CD14-positive monocyte (primary cell): ENCODE results near the gene ABL2. TPM values are rescaled to one million over a fixed set of nuclear protein-coding genes. Genes with fewer than 3 reads are reported as not detected.

Experiments
- DNase-seq, 3 donors: peaks; one replicate each; pipeline ENCODE4 v3.0.0-alpha.2; 2011 to 2022
- H2AFZ ChIP-seq: 2 replicates; pipeline ENCODE4 v1.6.0; 2012; ENCODE audit warnings: mild to moderate bottlenecking, low read depth, low read length, inconsistent platforms; ENCODE audit not compliant: insufficient read depth, poor library complexity, severe bottlenecking
- H3K27ac ChIP-seq, 2 donors: 1 replicate in 1 of 2; 2 replicates in 1 of 2; pipeline ENCODE4 v1.5.1; 2012 to 2013; ENCODE audit warnings: low read length in 2 of 2, control low read depth in 1 of 2, inconsistent platforms in 1 of 2, low read depth in 1 of 2, mild to moderate bottlenecking in 1 of 2
- H3K27me3 ChIP-seq, 2 donors: one replicate each; pipeline versions ENCODE4 v1.6.0 to v1.6.1; 2011 to 2013; ENCODE audit warnings: low read length in 2 of 2; ENCODE audit not compliant: control insufficient read depth in 2 of 2, insufficient read depth in 2 of 2
- H3K36me3 ChIP-seq, 2 donors: replicated peaks in 1 of 2; 1 replicate in 1 of 2; 2 replicates in 1 of 2; pipeline versions ENCODE4 v1.5.1 to v1.6.1; 2012 to 2013; ENCODE audit warnings: low read length in 2 of 2, control low read depth in 1 of 2, inconsistent platforms in 1 of 2, mild to moderate bottlenecking in 1 of 2; ENCODE audit not compliant: insufficient read depth in 2 of 2, control insufficient read depth in 1 of 2
- H3K4me1 ChIP-seq, 2 donors: 1 replicate in 1 of 2; 2 replicates in 1 of 2; pipeline versions ENCODE4 v1.5.1 to v1.6.1; 2012 to 2013; ENCODE audit warnings: low read length in 2 of 2, control low read depth in 1 of 2, inconsistent platforms in 1 of 2, mild to moderate bottlenecking in 1 of 2, moderate library complexity in 1 of 2; ENCODE audit not compliant: insufficient read depth in 2 of 2, control insufficient read depth in 1 of 2
- H3K4me2 ChIP-seq: replicated peaks from 2 replicates; pipeline ENCODE3; 2012; ENCODE audit warnings: low read length, moderate library complexity, mild to moderate bottlenecking; ENCODE audit not compliant: poor library complexity, severe bottlenecking; ENCODE audit errors: extremely low read depth
- H3K4me3 ChIP-seq, 3 experiments: fragments of 200-600 bp in 1 of 3; sonication (generic) in 1 of 3; replicated peaks in 1 of 3; 1 replicate in 2 of 3; 2 replicates in 1 of 3; pipeline ENCODE4 v1.5.1; 2011 to 2013; ENCODE audit warnings: low read length in 3 of 3, mild to moderate bottlenecking in 3 of 3, control low read depth in 2 of 3, low read depth in 2 of 3, inconsistent platforms in 1 of 3, moderate library complexity in 1 of 3
- H3K79me2 ChIP-seq: 2 replicates; pipeline ENCODE4 v1.6.0; 2012; ENCODE audit warnings: mild to moderate bottlenecking, control low read depth, inconsistent platforms, low read length, moderate library complexity; ENCODE audit not compliant: insufficient read depth
- H3K9ac ChIP-seq: 2 replicates; pipeline ENCODE4 v1.6.0; 2017; ENCODE audit warnings: low read length, mild to moderate bottlenecking; ENCODE audit not compliant: insufficient read depth, poor library complexity, severe bottlenecking
- H3K9me3 ChIP-seq, 2 donors: replicated peaks in 1 of 2; 1 replicate in 1 of 2; 2 replicates in 1 of 2; pipeline versions ENCODE4 v1.5.1 to v1.6.1; 2012 to 2013; ENCODE audit warnings: low read length in 2 of 2, control low read depth in 1 of 2; ENCODE audit not compliant: control insufficient read depth in 1 of 2, insufficient read depth in 1 of 2
- H4K20me1 ChIP-seq: 2 replicates; pipeline ENCODE4 v1.6.0; 2012; ENCODE audit warnings: mild to moderate bottlenecking, low read length, control low read depth, moderate library complexity; ENCODE audit not compliant: insufficient read depth
- H3K27ac Mint-ChIP-seq, 7 donors: one replicate each; pipeline ENCODE4 v1.8.0; 2020; ENCODE audit warnings: mild to moderate bottlenecking in 7 of 7, mixed read lengths in 7 of 7, moderate library complexity in 6 of 7, inconsistent platforms in 2 of 7
- H3K27me3 Mint-ChIP-seq, 3 donors: one replicate each; pipeline ENCODE4 v1.8.0; 2021 to 2022; ENCODE audit warnings: low read depth in 3 of 3, mild to moderate bottlenecking in 3 of 3, mixed read lengths in 3 of 3, moderate library complexity in 3 of 3, inconsistent platforms in 1 of 3
- H3K36me3 Mint-ChIP-seq, 2 donors: one replicate each; pipeline ENCODE4 v1.8.0; 2020; ENCODE audit warnings: mixed read lengths in 2 of 2, inconsistent platforms in 1 of 2, mild to moderate bottlenecking in 1 of 2
- H3K4me1 Mint-ChIP-seq: one replicate; pipeline ENCODE4 v1.8.0; 2020; ENCODE audit warnings: mild to moderate bottlenecking, mixed read lengths
- H3K4me3 Mint-ChIP-seq, 2 donors: one replicate each; pipeline ENCODE4 v1.8.0; 2020; ENCODE audit warnings: mild to moderate bottlenecking in 2 of 2, mixed read lengths in 2 of 2, moderate library complexity in 1 of 2
- H3K9me3 Mint-ChIP-seq, 7 donors: one replicate each; pipeline ENCODE4 v1.8.0; 2020 to 2022; ENCODE audit warnings: mixed read lengths in 7 of 7, mild to moderate bottlenecking in 6 of 7, moderate library complexity in 6 of 7, inconsistent platforms in 2 of 7
- CTCF ChIP-seq: fragments of 200-600 bp; IDR thresholded peaks from one replicate; pipeline ENCODE4 v1.8.0; 2022; ENCODE audit warnings: antibody characterized with exemption, mild to moderate bottlenecking
- WGBS: methylation state at CpG from one replicate; pipeline ENCODE4 v1.1.5; 2013; ENCODE audit warnings: missing lambda C conversion rate; ENCODE audit not compliant: insufficient coverage; 5-methylcytosine and 5-hydroxymethylcytosine counted together
- intact Hi-C, 2 donors: fragments of 100-400 bp; cut with micrococcal nuclease; formaldehyde crosslinking; loops; one replicate each; pipeline versions ENCODE4 v1.15.0 to v1.15.1; 2023
- polyA plus RNA-seq, 3 donors: library from polyadenylated mRNA; depleted of rRNA in 1 of 3; unstranded in 2 of 3; stranded (reverse) in 1 of 3; fragments of 300-500 nt in 2 of 3; fragments of >200 nt in 1 of 3; fragmentation: Illumina TruSeq in 2 of 3; gene quantifications; 1 replicate in 2 of 3; 2 replicates in 1 of 3; pipeline ENCODE4 v1.2.3, GENCODE V29; 2012 to 2021

Gene ABL2
- polyA plus RNA-seq, 3 donors: 0.20 to 2.1 (median 1.4) TPM

GRCh38 chr1:179090923-179091322, 138.6 kb downstream of the ABL2 start:
- Mint-ChIP-seq H3K4me1 (peaks cover 37% of the 10 kb centered on the region), H3K9me3 (no peaks in the 10 kb centered on the region), H3K27ac (peak overlapping the region in 5 of 7 donors; percentile 53 to 81 (median 57)), H3K4me3 (no peak overlapping the region), H3K27me3 (peaks cover 0 to 1% (median 1%) of the 10 kb centered on the region in 3 donors), H3K36me3 (peaks cover 57 to 90% of the 10 kb centered on the region in 2 donors)
- intact Hi-C loops: no loop called here
- H3K79me2 ChIP-seq: peaks cover 25% of the 10 kb centered on the region
- H3K4me2 ChIP-seq: no peak overlapping the region
- TF ChIP-seq CTCF: no peak
- no peak overlapping the region for H3K4me3 ChIP-seq
- peak overlapping the region in 1 of 2 donors; percentile 62 for H3K27ac ChIP-seq
- WGBS: 95% methylated on average over 2 of the region's 4 CpGs
- no peaks in the 10 kb centered on the region for H3K27me3 ChIP-seq
- H3K4me1 ChIP-seq: peaks cover 36 to 41% of the 10 kb centered on the region in 2 donors
- H4K20me1 ChIP-seq: peaks cover 32% of the 10 kb centered on the region
- H2AFZ ChIP-seq: no peak overlapping the region
- no peaks in the 10 kb centered on the region for H3K9me3 ChIP-seq
- no peak for DNase-seq
- H3K9ac ChIP-seq: no peak overlapping the region
- H3K36me3 ChIP-seq: peaks cover 67 to 81% of the 10 kb centered on the region in 2 donors

- H3K9me3 Mint-ChIP-seq: no peaks in the 10 kb centered on the region
- no peaks in the 10 kb centered on the region for H3K27me3 ChIP-seq
Measured at GRCh38 chr1:179090522-179090921, 139.0 kb downstream of the ABL2 start.

More at GRCh38 chr1:179090522-179090921, 139.0 kb downstream of the ABL2 start:
- Histone ChIP-seq H3K9me3 (no peaks in the 10 kb centered on the region), H3K4me2 (no peak overlapping the region), H4K20me1 (peaks cover 32% of the 10 kb centered on the region), H3K4me1 (peaks cover 36 to 41% of the 10 kb centered on the region in 2 donors), H3K36me3 (peaks cover 67 to 81% of the 10 kb centered on the region in 2 donors), H3K9ac (no peak overlapping the region), H3K79me2 (peaks cover 29% of the 10 kb centered on the region), H3K4me3 (no peak overlapping the region), H2AFZ (no peak overlapping the region), H3K27ac (peak overlapping the region; percentile 3 to 62)
- H3K36me3 Mint-ChIP-seq: peaks cover 56 to 90% of the 10 kb centered on the region in 2 donors
- intact Hi-C loops: no loop called here
- H3K27ac Mint-ChIP-seq: peak overlapping the region in 2 of 7 donors; percentile 15 to 56
- DNase-seq: no peak
- no peak for TF ChIP-seq CTCF
- H3K27me3 Mint-ChIP-seq: peaks cover 0 to 1% (median 1%) of the 10 kb centered on the region in 3 donors
- WGBS: 97% methylated on average over 6 of the region's 8 CpGs
- H3K4me3 Mint-ChIP-seq: no peak overlapping the region
- H3K4me1 Mint-ChIP-seq: peaks cover 37% of the 10 kb centered on the region
